K562 (cell line): ENCODE measurements around the gene TIMM44. TPM values are rescaled to one million over a fixed set of nuclear protein-coding genes. Genes with fewer than 3 reads are reported as not detected.

Source experiments
- CBX1 ChIP-seq: sonication (generic); IDR thresholded peaks from 2 replicates; pipeline ENCODE4 v1.6.1; 2016; ENCODE audit warnings: antibody characterized with exemption, low read depth, mild to moderate bottlenecking
- FOXJ2 ChIP-seq: fragments of 200-800 bp; sonication (Bioruptor generic); IDR thresholded peaks from 2 replicates; pipeline ENCODE4 v1.6.1; 2016; ENCODE audit warnings: missing genetic modification characterization, missing compliant biosample characterization
- GABPA ChIP-seq: fragments of 200-800 bp; sonication (Bioruptor generic); conservative IDR thresholded peaks from 2 replicates; pipeline ENCODE4 v1.6.1; 2016; ENCODE audit warnings: low read depth, missing genetic modification characterization, missing compliant biosample characterization
- MTA3 ChIP-seq: fragments of 450-650 bp; formaldehyde crosslinking; IDR thresholded peaks from 2 replicates; pipeline ENCODE4 v1.6.1; 2017; ENCODE audit warnings: mild to moderate bottlenecking, borderline replicate concordance
- NR2F6 ChIP-seq: fragments of 450-650 bp; formaldehyde crosslinking; IDR thresholded peaks from 2 replicates; pipeline ENCODE4 v1.4.0; 2020; ENCODE audit warnings: mild to moderate bottlenecking
- NR3C1 ChIP-seq: sonication (generic); formaldehyde crosslinking; IDR thresholded peaks from 2 replicates; pipeline ENCODE4 v1.8.1; 2022; ENCODE audit warnings: missing genetic modification reagents
- NRF1 ChIP-seq, 2 experiments: fragments of 450-650 bp; IDR thresholded peaks in 1 of 2; conservative IDR thresholded peaks in 1 of 2; 2 replicates each; pipeline ENCODE4 v1.6.1; 2014; ENCODE audit warnings: mild to moderate bottlenecking in 2 of 2
- POLR2AphosphoS5 ChIP-seq: IDR thresholded peaks from 2 replicates; pipeline ENCODE4 v1.6.1; 2011; ENCODE audit warnings: mild to moderate bottlenecking, low read depth, low read length, moderate library complexity; ENCODE audit not compliant: control insufficient read depth, insufficient read depth
- RBM22 ChIP-seq: fragments of 200-400 bp; formaldehyde crosslinking; IDR thresholded peaks from 2 replicates; pipeline ENCODE4 v1.6.1; 2018; ENCODE audit warnings: low read length, low read depth; ENCODE audit not compliant: poor library complexity, severe bottlenecking
- SMARCA4 ChIP-seq: fragments of 450-650 bp; IDR thresholded peaks from 2 replicates; pipeline ENCODE4 v1.6.1; 2016
- SREBF2 ChIP-seq: sonication (generic); formaldehyde crosslinking; IDR thresholded peaks from 2 replicates; pipeline ENCODE4 v1.4.0; 2020; ENCODE audit warnings: mild to moderate bottlenecking, missing genetic modification reagents
- TFAM ChIP-seq: fragments of 250-450 bp; sonication (Bioruptor Pico); conservative IDR thresholded peaks from 2 replicates; pipeline ENCODE4 v1.5.0; 2021; ENCODE audit warnings: mild to moderate bottlenecking, moderate library complexity
- TRIM24 ChIP-seq, 2 experiments: fragments of 450-650 bp; IDR thresholded peaks; 2 replicates each; pipeline ENCODE4 v1.6.1; 2016
- TSC22D4 ChIP-seq: fragments of 450-650 bp; IDR thresholded peaks from 2 replicates; pipeline ENCODE4 v1.6.1; 2016; ENCODE audit warnings: missing genetic modification characterization, missing biosample characterization, control low read depth
- ZNF551 ChIP-seq: fragments of 250-450 bp; sonication (Bioruptor Pico); IDR thresholded peaks from 2 replicates; pipeline ENCODE4 v1.5.0; 2021; ENCODE audit warnings: mild to moderate bottlenecking, moderate library complexity
- polyA plus RNA-seq, 8 experiments: library from polyadenylated mRNA; depleted of rRNA in 4 of 8; stranded (reverse) in 5 of 8; unstranded in 3 of 8; fragments of >200 nt; fragmentation: Nextera tagmentation in 2 of 8; fragmentation: Illumina TruSeq in 1 of 8; extraction: Ambion mirVana in 2 of 8; extraction: Trizol in 1 of 8; gene quantifications; 2 replicates each; pipeline versions ENCODE4 v1.2.1 to v1.2.3, GENCODE V29; 2011 to 2014; ENCODE audit warnings: inconsistent platforms in 1 of 8, missing spikeins in 1 of 8
- total RNA-seq, 7 experiments: library from RNA; depleted of rRNA in 6 of 7; stranded (reverse); fragments of >200 nt in 6 of 7; fragmentation: Illumina TruSeq in 2 of 7; extraction: Trizol in 2 of 7; gene quantifications; 2 replicates each; pipeline versions ENCODE4 v1.2.1 to v1.2.3, GENCODE V29; 2011 to 2021; ENCODE audit warnings: low replicate concordance in 1 of 7
- TF ChIP-seq, protein P1 (sequence below), 2 experiments: fragments of 450-650 bp in 1 of 2; sonication (generic) in 1 of 2; formaldehyde crosslinking; conservative IDR thresholded peaks; 2 replicates each; pipeline versions ENCODE4 v1.4.0 to v1.8.1; 2020 to 2022; ENCODE audit warnings: mild to moderate bottlenecking in 1 of 2, missing genetic modification reagents in 1 of 2
- TF ChIP-seq, protein P2 (sequence below): fragments of 450-650 bp; IDR thresholded peaks from 2 replicates; pipeline ENCODE4 v1.7.1; 2018; ENCODE audit warnings: mild to moderate bottlenecking, low read depth; ENCODE audit not compliant: partially characterized antibody
- TF ChIP-seq, protein P3 (sequence below): fragments of 450-650 bp; IDR thresholded peaks from 2 replicates; pipeline ENCODE4 v1.6.1; 2017; ENCODE audit warnings: antibody characterized with exemption
- TF ChIP-seq, protein P4 (sequence below): fragments of 450-650 bp; IDR thresholded peaks from 2 replicates; pipeline ENCODE4 v1.6.1; 2016; ENCODE audit warnings: antibody characterized with exemption
- TF ChIP-seq, protein P5 (sequence below): fragments of 250-450 bp; sonication (Bioruptor Pico); IDR thresholded peaks from 2 replicates; pipeline ENCODE4 v1.8.0; 2021; ENCODE audit warnings: borderline replicate concordance, mild to moderate bottlenecking, moderate library complexity; ENCODE audit not compliant: poor library complexity, severe bottlenecking

TIMM44 gene
- total and polyA plus RNA-seq, 9 of the 15 experiments (the other 6 are each of a cell fraction or from before 2014, with no cell fraction given) = 10.3 to 231 (median 89.3) TPM

DNA sequence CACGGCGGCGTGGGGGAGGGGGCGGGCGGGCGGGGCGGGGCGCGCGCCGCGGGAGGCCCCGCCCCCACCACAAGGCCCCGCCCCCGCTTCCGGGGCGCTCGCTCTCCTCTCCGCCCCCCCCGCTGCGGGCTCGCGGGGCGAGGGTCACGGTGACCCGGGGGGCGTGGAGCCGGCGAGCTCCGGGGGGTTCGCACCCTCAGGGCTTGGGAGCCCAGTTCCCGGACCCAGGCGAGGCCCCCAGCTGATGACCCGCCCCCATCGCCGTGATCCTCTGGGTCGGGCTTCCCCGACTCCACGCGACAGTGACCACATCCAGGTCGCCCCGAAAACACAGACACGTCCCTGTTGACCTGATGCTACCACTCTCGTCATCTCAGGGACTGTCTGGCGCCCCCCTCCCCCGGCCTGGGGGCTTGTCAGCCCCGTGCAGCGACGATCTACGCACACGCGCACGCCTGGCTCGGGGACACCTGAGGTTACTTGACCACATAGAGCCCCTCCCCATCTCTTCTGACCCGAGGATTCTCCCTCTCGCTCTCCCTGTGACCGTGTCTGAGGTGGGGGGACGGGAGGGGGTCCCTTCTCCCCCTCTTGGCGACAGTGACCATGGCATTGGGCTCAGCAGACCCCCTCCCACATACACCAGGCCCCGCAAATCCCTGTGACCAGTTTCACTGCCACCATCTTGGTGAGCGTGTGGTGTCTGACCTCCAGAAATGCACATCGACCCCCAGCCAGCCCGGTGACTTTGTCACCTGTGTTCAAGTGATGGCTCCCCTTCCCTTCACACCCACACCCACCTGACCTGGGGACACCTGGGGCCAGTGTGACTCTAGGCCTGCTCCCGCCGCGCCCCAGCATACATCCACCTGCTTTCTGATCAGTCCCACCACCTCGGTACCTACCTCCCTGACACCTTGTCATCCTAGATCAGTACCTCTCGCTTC is 39.1 kb downstream of the TIMM44 start (continued):
- TF ChIP-seq, protein P1, sequence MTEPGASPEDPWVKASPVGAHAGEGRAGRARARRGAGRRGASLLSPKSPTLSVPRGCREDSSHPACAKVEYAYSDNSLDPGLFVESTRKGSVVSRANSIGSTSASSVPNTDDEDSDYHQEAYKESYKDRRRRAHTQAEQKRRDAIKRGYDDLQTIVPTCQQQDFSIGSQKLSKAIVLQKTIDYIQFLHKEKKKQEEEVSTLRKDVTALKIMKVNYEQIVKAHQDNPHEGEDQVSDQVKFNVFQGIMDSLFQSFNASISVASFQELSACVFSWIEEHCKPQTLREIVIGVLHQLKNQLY (CRISPR knock-in tag; conservative IDR thresholded peaks at IDR 0.05) = no peak
- TF ChIP-seq RBM22 = no peak
- no peak for TF ChIP-seq SREBF2 (CRISPR knock-in tag)
- TF ChIP-seq NR2F6 = no peak
- no peak for TF ChIP-seq TFAM (CRISPR knock-in tag)
- TF ChIP-seq SMARCA4 = no peak
- peak; percentile 64 to 71 for TF ChIP-seq NRF1 (conservative IDR thresholded peaks at IDR 0.05 in 1 of 2, IDR thresholded peaks at IDR 0.05 in 1 of 2)
- TF ChIP-seq, protein P2, sequence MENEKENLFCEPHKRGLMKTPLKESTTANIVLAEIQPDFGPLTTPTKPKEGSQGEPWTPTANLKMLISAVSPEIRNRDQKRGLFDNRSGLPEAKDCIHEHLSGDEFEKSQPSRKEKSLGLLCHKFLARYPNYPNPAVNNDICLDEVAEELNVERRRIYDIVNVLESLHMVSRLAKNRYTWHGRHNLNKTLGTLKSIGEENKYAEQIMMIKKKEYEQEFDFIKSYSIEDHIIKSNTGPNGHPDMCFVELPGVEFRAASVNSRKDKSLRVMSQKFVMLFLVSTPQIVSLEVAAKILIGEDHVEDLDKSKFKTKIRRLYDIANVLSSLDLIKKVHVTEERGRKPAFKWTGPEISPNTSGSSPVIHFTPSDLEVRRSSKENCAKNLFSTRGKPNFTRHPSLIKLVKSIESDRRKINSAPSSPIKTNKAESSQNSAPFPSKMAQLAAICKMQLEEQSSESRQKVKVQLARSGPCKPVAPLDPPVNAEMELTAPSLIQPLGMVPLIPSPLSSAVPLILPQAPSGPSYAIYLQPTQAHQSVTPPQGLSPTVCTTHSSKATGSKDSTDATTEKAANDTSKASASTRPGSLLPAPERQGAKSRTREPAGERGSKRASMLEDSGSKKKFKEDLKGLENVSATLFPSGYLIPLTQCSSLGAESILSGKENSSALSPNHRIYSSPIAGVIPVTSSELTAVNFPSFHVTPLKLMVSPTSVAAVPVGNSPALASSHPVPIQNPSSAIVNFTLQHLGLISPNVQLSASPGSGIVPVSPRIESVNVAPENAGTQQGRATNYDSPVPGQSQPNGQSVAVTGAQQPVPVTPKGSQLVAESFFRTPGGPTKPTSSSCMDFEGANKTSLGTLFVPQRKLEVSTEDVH = no peak
- no peak for TF ChIP-seq CBX1
- TF ChIP-seq, protein P3, sequence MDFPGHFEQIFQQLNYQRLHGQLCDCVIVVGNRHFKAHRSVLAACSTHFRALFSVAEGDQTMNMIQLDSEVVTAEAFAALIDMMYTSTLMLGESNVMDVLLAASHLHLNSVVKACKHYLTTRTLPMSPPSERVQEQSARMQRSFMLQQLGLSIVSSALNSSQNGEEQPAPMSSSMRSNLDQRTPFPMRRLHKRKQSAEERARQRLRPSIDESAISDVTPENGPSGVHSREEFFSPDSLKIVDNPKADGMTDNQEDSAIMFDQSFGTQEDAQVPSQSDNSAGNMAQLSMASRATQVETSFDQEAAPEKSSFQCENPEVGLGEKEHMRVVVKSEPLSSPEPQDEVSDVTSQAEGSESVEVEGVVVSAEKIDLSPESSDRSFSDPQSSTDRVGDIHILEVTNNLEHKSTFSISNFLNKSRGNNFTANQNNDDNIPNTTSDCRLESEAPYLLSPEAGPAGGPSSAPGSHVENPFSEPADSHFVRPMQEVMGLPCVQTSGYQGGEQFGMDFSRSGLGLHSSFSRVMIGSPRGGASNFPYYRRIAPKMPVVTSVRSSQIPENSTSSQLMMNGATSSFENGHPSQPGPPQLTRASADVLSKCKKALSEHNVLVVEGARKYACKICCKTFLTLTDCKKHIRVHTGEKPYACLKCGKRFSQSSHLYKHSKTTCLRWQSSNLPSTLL = no peak
- no peak for TF ChIP-seq ZNF551
- TF ChIP-seq MTA3 = no peak
- no peak for TF ChIP-seq TSC22D4 (tag)
- no peak for TF ChIP-seq TRIM24 (IDR thresholded peaks at IDR 0.05)
- TF ChIP-seq, protein P4, sequence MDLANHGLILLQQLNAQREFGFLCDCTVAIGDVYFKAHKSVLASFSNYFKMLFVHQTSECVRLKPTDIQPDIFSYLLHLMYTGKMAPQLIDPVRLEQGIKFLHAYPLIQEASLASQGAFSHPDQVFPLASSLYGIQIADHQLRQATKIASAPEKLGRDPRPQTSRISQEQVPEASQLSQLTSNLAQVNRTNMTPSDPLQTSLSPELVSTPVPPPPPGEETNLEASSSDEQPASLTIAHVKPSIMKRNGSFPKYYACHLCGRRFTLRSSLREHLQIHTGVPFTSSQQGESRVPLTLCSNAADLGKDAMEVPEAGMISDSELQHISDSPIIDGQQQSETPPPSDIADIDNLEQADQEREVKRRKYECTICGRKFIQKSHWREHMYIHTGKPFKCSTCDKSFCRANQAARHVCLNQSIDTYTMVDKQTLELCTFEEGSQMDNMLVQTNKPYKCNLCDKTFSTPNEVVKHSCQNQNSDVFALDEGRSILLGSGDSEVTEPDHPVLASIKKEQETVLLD = no peak
- TF ChIP-seq, protein P5, sequence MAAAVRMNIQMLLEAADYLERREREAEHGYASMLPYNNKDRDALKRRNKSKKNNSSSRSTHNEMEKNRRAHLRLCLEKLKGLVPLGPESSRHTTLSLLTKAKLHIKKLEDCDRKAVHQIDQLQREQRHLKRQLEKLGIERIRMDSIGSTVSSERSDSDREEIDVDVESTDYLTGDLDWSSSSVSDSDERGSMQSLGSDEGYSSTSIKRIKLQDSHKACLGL (CRISPR knock-in tag) = no peak
- no peak for TF ChIP-seq FOXJ2 (tag)
- no peak for TF ChIP-seq POLR2AphosphoS5
- peak; percentile 76 for TF ChIP-seq GABPA (tag)
- no peak for TF ChIP-seq NR3C1 (CRISPR knock-in tag)
